Body of pancreas (tissue), 4 donors: ENCODE results near the gene C5AR1.

Experiments
- CTCF ChIP-seq, 7 experiments: fragments of 450-650 bp in 4 of 7; fragments of 200-600 bp in 3 of 7; sonication (generic) in 3 of 7; IDR thresholded peaks; one replicate each; pipeline ENCODE4 v1.5.1; 2016 to 2019; ENCODE audit warnings: antibody characterized with exemption in 7 of 7
- POLR2A ChIP-seq, 3 donors: fragments of 450-650 bp; IDR thresholded peaks; one replicate each; pipeline ENCODE4 v1.6.1; 2016; ENCODE audit warnings: antibody characterized with exemption in 3 of 3, mild to moderate bottlenecking in 2 of 3

GRCh38 chr19:47296036-47296435 is 13.6 kb upstream of the C5AR1 start:
- TF ChIP-seq CTCF (IDR thresholded peaks at IDR 0.05): peak; percentile 49 to 78 (median 72)
- TF ChIP-seq POLR2A (IDR thresholded peaks at IDR 0.05): no peak
